Measurements from ENCODE around the gene GAS5. TPM values are rescaled to one million over a fixed set of nuclear protein-coding genes. Genes with fewer than 3 reads are reported as not detected.

GAS5 gene
- total RNA-seq, 1 donor from 2014 or later, result 223 TPM

DNA sequence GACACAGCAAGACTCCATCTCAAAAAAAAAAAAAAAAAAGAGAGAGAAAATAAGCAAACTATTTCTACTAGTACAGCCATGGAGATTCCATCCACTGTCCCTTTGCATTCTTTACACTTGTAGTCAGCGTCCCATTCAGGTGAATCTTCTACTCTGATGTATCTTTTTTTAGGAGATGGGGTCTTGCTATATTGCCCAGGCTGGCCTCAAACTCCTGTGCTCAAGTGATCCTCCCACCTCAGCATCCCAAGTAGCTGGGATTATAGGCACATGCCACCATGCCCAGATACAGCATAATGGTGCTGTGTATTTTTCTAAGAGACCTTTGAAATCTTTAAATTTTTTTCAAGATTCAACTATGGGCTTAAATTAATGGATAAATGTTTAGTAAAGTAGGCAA lies 35.0 kb downstream of the GAS5 start:
- DNase-seq (ENCODE audit: low spot score), result no peak

- no peak for DNase-seq (ENCODE audit: low spot score)
Measured at GRCh38 chr1:173827611-173828010, 40.2 kb downstream of the GAS5 start.

GRCh38 chr1:173824315-173825081 lies 43.3 kb downstream of the GAS5 start, which contains the start of the genes CENPL and DARS2:
Gene CENPL, minus strand, starts transcription at chr1:173824883. Its CDS starts 13,584 bp downstream, at chr1:173811299.
Gene DARS2, plus strand, starts transcription at chr1:173824673. Its CDS starts 557 bp downstream, at chr1:173825230.
- peak; percentile 98 for DNase-seq (ENCODE audit: low spot score)

DNA sequence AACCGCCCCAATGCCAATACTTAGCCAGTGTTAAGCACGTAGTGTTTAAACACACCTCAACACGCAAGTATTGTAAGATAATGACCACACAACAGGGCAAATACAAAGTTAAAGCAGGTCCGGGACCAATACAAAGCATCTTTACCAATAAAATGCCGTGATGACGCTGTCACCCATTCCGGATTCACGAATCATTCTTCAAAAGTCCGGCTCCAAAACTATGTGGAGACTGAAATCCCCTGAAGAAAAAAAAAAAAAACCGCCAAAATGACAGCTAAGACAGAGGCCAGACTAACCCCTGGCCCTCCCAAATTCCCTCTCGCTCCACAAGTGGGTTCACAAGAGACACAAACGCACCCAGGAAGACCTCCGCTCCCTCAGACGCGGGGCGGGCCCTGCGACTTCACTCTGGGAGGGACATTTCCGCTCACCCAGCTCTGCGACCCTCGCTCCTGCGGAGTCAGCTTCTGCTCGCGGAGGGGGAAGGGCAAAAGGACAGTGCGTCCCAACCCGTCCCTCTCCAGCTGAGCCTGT lies 43.9 kb downstream of the GAS5 start:
- DNase-seq (ENCODE audit: low spot score), result no peak

DNA sequence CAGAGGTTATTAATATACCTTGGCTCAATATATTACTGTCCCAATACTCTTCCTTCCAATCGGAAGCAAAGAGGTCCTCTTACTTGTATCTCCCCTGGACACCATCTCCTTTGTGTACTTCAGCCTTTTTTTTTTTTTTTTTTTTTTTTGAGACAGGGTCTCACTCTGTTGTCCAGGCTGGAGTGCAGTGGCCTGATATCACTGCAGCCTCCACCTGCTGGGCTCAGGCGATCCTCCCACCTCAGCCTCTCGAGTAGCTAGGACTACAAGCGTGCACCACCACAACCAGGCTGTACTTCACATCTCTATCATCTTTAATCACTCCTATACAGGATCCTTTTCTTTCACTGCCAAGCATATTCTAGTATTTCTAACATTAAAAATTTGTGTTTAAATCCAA lies 46.1 kb downstream of the GAS5 start:
- DNase-seq (ENCODE audit: low spot score), result no peak

- DNase-seq (ENCODE audit: low spot score), result no peak
Measured at GRCh38 chr1:173818459-173818858, 49.3 kb downstream of the GAS5 start.

Other genes with a start within 250 kb of the GAS5 start
- gene TEX50, start 232.7 kb downstream of the GAS5 start, total RNA-seq, result not detected
- 0.29 TPM for gene ANKRD45, start 198.1 kb downstream of the GAS5 start, total RNA-seq
- 33.0 TPM for gene KLHL20, start 153.0 kb downstream of the GAS5 start, total RNA-seq
- gene DARS2, start 43.3 kb downstream of the GAS5 start, total RNA-seq, result 14.7 TPM
- gene CENPL, start 43.1 kb downstream of the GAS5 start, total RNA-seq, result 8.4 TPM
- 14.5 TPM for gene ZBTB37, start 391 bp upstream of the GAS5 start, total RNA-seq
- not detected for gene SERPINC1, start 49.3 kb upstream of the GAS5 start, total RNA-seq
- gene RC3H1, start 154.4 kb upstream of the GAS5 start, total RNA-seq, result 37.0 TPM